Loucy (cell line): ENCODE data around the gene RAPGEF1.

Experiments
- CTCF ChIP-seq: fragments of 200-600 bp; sonication (generic); conservative IDR thresholded peaks from 2 replicates; pipeline ENCODE4 v1.5.1; 2014; ENCODE audit warnings: mild to moderate bottlenecking, antibody characterized with exemption, low read length
- EZH2phosphoT487 ChIP-seq: fragments of 200-600 bp; IDR thresholded peaks from 2 replicates; pipeline ENCODE4 v1.6.1; 2018; ENCODE audit warnings: antibody characterized with exemption, mild to moderate bottlenecking, moderate library complexity, borderline replicate concordance

GRCh38 chr9:131596430-131596743 is 143.5 kb downstream of the RAPGEF1 start:
- TF ChIP-seq CTCF = no peak
- no peak for TF ChIP-seq EZH2phosphoT487
